ENCODE data around the gene XPO4. TPM values are rescaled to one million over a fixed set of nuclear protein-coding genes. Genes with fewer than 3 reads are reported as not detected.

Gene XPO4
- total and polyA plus RNA-seq, 9 donors, result 4.3 to 20.6 (median 13.4) TPM

GRCh38 chr13:20773194-20774080 is 129.1 kb downstream of the XPO4 start, which contains the start of gene EEF1AKMT1:
Gene EEF1AKMT1 (minus strand): TSS chr13:20773961. CDS start chr13:20757598, 16,363 bp downstream.
- Histone ChIP-seq H3K36me3 (no peaks in the 10 kb centered on the region), H3K4me1 (ENCODE audit: insufficient read depth) (peaks cover 3% of the 10 kb centered on the region), H3K4me3 (peak within 1 kb of the TSS; percentile 56), H3K9me3 (peaks cover 0 to 4% of the 10 kb centered on the region in 2 donors), H3K27ac (peak within 1 kb of the TSS; percentile 6 to 82), H3K27me3 (no peaks in the 10 kb centered on the region)
- 0 to 1% (median 1%) methylated on average over 70 to 72 of the region's 72 CpGs for WGBS, 3 donors
- intact Hi-C loops (cut with DNase I), result loop anchor here in 2 of 4 donors (5.0 to 10.0 kb wide), 2 partner anchors 71 to 909 kb away; partner anchors contain the start of genes IL17D (in 1 of the 2) and ZMYM5 (in 1 of the 2)
- peak; percentile 95 to 97 (median 97) for DNase-seq
- no peak for TF ChIP-seq EP300 (IDR thresholded peaks at IDR 0.05)
- TF ChIP-seq POLR2A (IDR thresholded peaks at IDR 0.05), result peak; percentile 90

- WGBS, 3 donors, result 81 to 84% (median 83%) methylated on average over 10 of the region's 10 CpGs
- H3K9me3 ChIP-seq, result peaks cover 0 to 4% of the 10 kb centered on the region in 2 donors
- DNase-seq, result no peak
- no peaks in the 10 kb centered on the region for H3K27me3 ChIP-seq
- peak overlapping the region in 1 of 2 donors; percentile 82 for H3K27ac ChIP-seq
- intact Hi-C loops (cut with DNase I), result loop anchor here in 2 of 4 donors (5.0 to 10.0 kb wide), 2 partner anchors 70 to 908 kb away; partner anchors contain the start of genes IL17D (in 1 of the 2) and ZMYM5 (in 1 of the 2)
- H3K4me3 ChIP-seq, result peak overlapping the region; percentile 56
- TF ChIP-seq POLR2A (IDR thresholded peaks at IDR 0.05) (no peak), CTCF (IDR thresholded peaks at IDR 0.05) (no peak), EP300 (IDR thresholded peaks at IDR 0.05) (no peak)
- H3K4me1 ChIP-seq (ENCODE audit: insufficient read depth), result peaks cover 3% of the 10 kb centered on the region
- H3K36me3 ChIP-seq, result no peaks in the 10 kb centered on the region
These were observed 130.0 kb downstream of the XPO4 start for GRCh38 chr13:20772401-20773131.

DNA sequence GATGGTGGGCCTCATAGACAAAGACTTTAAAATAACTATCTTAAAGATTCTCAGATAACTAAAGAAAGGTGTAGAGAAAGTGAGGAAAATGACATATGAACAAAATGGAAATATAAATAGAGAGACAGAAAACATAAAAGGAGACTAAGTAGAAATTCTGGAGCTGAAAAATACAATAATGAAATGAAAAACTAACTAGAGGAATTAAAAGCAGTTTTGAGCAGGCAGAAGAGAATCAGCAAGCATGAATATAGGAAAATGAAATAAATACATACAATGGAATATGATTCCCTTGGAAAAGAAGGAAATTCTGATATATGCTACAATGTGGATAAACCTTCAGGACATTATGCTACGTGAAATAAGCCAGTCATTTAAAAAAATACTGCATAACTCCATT is 132.7 kb downstream of the XPO4 start:
- 95 to 100% (median 98%) methylated on average over 1 of the region's 1 CpG for WGBS, 3 donors
- H3K27ac ChIP-seq, result no peak overlapping the region
- intact Hi-C loops (cut with DNase I), result loop anchor here in 2 of 4 donors (5.0 to 10.0 kb wide), 2 partner anchors 68 to 905 kb away; partner anchors contain the start of genes IL17D (in 1 of the 2) and ZMYM5 (in 1 of the 2)
- TF ChIP-seq POLR2A (IDR thresholded peaks at IDR 0.05) (no peak), CTCF (IDR thresholded peaks at IDR 0.05) (no peak), EP300 (IDR thresholded peaks at IDR 0.05) (no peak)
- H3K27me3 ChIP-seq, result no peaks in the 10 kb centered on the region
- DNase-seq, result no peak
- H3K9me3 ChIP-seq, result peaks cover 0 to 4% of the 10 kb centered on the region in 2 donors
- no peaks in the 10 kb centered on the region for H3K36me3 ChIP-seq
- no peak overlapping the region for H3K4me3 ChIP-seq
- H3K4me1 ChIP-seq (ENCODE audit: insufficient read depth), result peaks cover 3% of the 10 kb centered on the region

- WGBS, 3 donors, result 44 to 93% (median 92%) methylated on average over 2 of the region's 2 CpGs
- Histone ChIP-seq H3K36me3 (no peaks in the 10 kb centered on the region), H3K27ac (no peak overlapping the region)
These were observed 133.5 kb downstream of the XPO4 start for GRCh38 chr13:20769091-20769490.

More at GRCh38 chr13:20769091-20769490, 133.5 kb downstream of the XPO4 start:
- intact Hi-C loops (cut with DNase I), result no loop called here
- TF ChIP-seq POLR2A (IDR thresholded peaks at IDR 0.05), result no peak
- no peak for TF ChIP-seq EP300 (IDR thresholded peaks at IDR 0.05)
- no peak for TF ChIP-seq CTCF (IDR thresholded peaks at IDR 0.05)
- Histone ChIP-seq H3K9me3 (peaks cover 0 to 4% of the 10 kb centered on the region in 2 donors), H3K4me3 (no peak overlapping the region), H3K4me1 (ENCODE audit: insufficient read depth) (peaks cover 3% of the 10 kb centered on the region), H3K27me3 (no peaks in the 10 kb centered on the region)
- DNase-seq, result no peak

Data from ovary (tissue), 9 donors.